Measurements from ENCODE around the gene AIF1L.

Gene AIF1L

DNA sequence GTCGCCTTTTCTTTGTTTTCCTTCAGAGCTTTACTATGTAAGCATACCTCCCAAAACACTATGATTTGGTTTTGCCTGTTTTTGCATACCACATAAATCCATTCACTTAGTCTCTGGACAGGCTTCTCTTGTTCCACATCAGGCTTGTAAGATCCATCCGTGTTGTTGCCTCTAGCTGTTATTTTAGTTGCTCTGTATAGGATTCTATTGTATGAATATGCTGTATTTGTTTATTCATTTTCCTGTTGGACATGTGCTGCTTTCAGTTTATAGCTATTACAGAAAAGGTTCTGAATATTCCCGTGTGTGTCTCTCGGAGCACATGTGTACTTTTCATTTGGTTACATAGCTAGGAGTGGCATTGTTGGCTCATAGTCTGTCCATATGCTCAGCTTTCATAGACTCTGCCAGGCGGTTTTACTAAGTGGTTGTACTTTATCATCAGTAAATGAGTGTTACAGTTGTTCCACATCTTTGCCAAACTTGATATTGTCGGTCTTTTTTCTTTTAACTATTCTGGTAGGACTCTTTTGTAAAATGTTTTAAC is 70.9 kb downstream of the AIF1L start:
- Histone ChIP-seq H3K27ac (ENCODE audit: low read length) (no peak overlapping the region), H3K36me3 (ENCODE audit: control insufficient read depth, insufficient read depth, low read length) (peaks cover 3% of the 10 kb centered on the region; the same call in 1 of the 2 replicates), H3K4me3 (ENCODE audit: low read length) (no peak overlapping the region), H3K4me1 (ENCODE audit: control insufficient read depth, insufficient read depth, low read length) (no peaks in the 10 kb centered on the region), H3K9me3 (ENCODE audit: control insufficient read depth, insufficient read depth, low read length) (no peaks in the 10 kb centered on the region), H3K27me3 (ENCODE audit: control insufficient read depth, insufficient read depth, low read length) (no peaks in the 10 kb centered on the region)
- no CpG with 5 or more reads among the region's 6 CpGs for WGBS (ENCODE audit: insufficient coverage, insufficient read length)
- DNase-seq (ENCODE audit: low read depth, low spot score) = no peak

DNA sequence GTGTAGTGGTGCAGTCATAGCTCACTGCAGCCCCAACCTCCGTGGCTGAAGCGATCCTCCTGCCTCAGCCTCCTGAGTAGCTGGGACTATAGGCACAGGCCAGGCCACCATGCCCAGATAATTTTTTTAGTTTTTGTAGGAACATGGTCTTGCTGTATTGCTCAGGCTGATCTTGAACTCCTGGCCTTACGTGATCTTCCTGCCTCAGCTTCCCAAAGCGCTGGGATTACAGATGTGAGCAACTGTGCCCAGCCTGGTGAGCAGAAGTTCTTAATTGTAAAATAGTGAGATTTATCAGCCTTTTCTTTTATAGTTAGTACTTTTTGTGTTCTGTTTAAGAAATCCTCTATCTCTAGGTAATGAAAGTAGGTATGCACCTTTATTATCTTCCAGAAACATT is 71.6 kb downstream of the AIF1L start:
- DNase-seq (ENCODE audit: low read depth, low spot score) = no peak
- no CpG with 5 or more reads among the region's 4 CpGs for WGBS (ENCODE audit: insufficient coverage, insufficient read length)
- Histone ChIP-seq H3K27ac (ENCODE audit: low read length) (no peak overlapping the region), H3K27me3 (ENCODE audit: control insufficient read depth, insufficient read depth, low read length) (no peaks in the 10 kb centered on the region), H3K36me3 (ENCODE audit: control insufficient read depth, insufficient read depth, low read length) (peaks cover 3% of the 10 kb centered on the region; the same call in 1 of the 2 replicates), H3K9me3 (ENCODE audit: control insufficient read depth, insufficient read depth, low read length) (no peaks in the 10 kb centered on the region), H3K4me1 (ENCODE audit: control insufficient read depth, insufficient read depth, low read length) (no peaks in the 10 kb centered on the region), H3K4me3 (ENCODE audit: low read length) (no peak overlapping the region)

DNA sequence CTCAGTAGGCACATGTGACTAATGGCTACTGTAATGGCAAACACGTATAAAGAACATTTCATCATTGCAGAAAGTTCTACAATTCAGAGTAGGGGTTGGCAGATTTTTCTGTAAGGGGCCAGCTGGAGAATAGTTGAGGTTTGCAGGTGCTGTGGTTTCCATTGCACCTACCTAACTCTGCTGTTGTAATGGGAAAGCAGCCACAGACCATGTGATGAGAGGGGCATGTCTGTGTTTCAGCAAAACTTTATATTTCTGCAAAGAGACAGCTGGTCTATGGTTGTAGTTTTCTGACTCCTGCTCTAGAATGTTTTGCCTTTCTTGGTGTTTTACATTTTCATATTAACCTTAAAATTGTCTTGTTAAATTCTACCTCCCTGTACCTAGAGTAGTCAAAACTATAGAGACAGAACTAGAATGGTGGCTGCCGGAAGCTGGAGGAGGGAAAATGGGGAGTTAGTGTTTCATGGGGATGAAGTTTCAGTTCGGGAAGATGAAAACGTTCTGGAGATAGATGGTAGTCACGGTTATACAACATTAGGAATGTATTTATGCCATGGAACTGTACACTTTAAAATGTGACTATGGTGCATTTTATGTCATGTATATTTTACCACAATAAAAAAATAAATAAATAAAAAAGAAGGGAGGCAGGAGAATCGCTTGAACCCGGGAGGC is 73.4 kb downstream of the AIF1L start:
- Histone ChIP-seq H3K27ac (ENCODE audit: low read length) (no peak overlapping the region), H3K36me3 (ENCODE audit: control insufficient read depth, insufficient read depth, low read length) (peaks cover under 1% of the 10 kb centered on the region; the same call in 1 of the 2 replicates), H3K9me3 (ENCODE audit: control insufficient read depth, insufficient read depth, low read length) (no peaks in the 10 kb centered on the region), H3K4me3 (ENCODE audit: low read length) (no peak overlapping the region), H3K27me3 (ENCODE audit: control insufficient read depth, insufficient read depth, low read length) (no peaks in the 10 kb centered on the region), H3K4me1 (ENCODE audit: control insufficient read depth, insufficient read depth, low read length) (no peaks in the 10 kb centered on the region)
- DNase-seq (ENCODE audit: low read depth, low spot score) = no peak
- no CpG with 5 or more reads among the region's 7 CpGs for WGBS (ENCODE audit: insufficient coverage, insufficient read length)
